EH (cell line): Measurements from ENCODE around the gene NFIC.
"Not testable (repeated sequence)": the region's sequence is repeated elsewhere in the genome, so short reads cannot be mapped to it uniquely, and the experiment has no call there.

Experiments used
- DNase-seq: peaks from one replicate; pipeline ENCODE4 v3.0.0-alpha.2; 2015; ENCODE audit warnings: low read depth

The NFIC gene

GRCh38 chr19:3398900-3399278, 32.5 kb downstream of the NFIC start:
- no peak for DNase-seq

DNA sequence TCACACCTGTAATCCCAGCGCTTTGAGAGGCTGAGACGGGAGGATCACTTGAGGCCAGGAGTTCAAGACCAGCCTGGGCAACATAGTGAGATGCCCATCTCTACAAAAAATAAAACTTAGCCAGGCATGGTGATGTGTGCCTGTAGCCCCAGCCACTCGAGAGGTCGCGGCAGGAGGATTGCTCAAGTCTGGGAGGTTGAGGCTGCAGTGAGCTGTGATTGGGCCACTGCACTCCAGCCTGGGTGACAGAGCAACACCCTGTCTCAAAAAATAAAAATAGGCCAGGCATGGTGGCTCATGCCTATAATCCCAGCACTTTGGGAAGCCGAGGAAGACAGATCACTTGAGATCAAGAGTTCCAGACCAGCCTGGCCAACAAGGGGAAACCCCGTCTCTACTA, 32.9 kb downstream of the NFIC start:
- DNase-seq: not testable (repeated sequence)

DNA sequence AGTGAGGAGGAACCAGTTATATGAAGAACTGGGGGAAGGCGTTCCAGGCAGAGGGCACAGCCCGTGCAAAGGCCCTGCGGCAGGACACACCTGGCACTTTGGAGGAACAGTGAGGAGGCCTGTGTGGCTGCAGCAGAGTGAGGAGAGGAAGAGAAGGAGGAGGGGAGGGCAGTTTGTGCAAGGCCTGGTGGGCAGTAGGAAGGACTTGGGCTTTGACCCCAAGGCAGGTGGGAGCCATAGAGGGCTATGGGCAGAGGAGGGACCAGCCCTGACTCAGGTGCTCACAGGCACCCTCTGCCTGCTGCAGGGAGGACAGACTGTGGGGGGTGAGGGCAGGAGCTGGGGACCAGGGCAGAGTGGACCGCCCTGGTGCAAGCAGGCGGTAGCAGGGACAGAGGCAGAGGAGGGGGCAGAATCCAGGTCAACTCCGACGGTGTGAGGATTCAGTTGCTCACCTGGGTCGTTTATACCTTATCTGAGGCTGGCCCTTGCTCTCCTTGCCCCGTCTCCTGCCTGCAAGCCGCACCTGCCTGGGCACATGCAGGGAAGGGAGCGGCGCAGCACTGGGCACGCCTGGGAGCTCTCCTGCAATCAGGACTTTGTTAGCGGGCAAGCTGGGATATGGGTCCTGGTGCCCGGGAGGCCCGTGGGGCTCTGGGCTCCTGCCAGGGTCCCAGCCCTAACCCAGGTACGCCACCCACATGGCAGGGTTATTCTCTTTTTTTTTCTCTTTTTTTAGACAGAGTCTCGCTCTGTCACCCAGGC, 34.8 kb downstream of the NFIC start:
- no peak for DNase-seq

DNA sequence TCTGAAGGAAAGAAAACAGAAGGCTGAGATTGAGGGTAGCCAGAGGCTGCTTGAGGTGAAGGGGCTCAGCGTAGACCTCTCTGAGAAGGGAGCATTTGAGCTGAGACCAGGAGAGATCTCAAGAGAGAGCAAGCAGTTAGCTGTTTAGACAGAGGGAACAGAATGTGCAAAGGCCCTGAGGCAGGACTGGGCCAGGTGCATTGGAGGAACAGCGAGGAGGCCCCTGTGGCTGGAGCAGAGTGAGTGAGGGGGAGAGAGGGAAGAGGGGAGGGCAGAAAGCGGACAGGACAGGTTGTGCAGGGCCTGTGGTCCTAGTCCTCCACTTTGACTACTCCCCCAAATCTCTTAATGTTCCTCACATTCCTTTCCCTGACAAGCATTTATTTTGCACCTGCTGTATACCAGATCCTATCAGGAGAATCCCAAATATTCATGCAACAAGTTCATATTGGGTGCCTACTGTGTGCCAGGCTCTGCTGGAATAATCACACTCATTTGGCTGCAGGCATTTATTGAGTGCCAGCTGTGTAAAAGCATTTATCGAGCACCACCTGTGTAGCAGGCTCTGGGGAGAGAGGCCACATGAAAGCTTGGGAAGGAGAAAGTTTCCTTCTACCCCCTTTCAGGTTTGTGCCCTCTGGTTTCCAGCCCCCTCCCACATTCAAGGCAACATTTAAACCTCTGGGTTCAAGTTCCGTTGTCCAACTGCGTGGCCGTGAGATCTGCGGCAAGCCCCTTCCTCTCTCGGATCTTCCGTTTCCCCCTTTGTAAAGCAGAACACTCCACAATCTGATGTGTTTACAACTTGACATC, 36.5 kb downstream of the NFIC start:
- DNase-seq: no peak

DNA sequence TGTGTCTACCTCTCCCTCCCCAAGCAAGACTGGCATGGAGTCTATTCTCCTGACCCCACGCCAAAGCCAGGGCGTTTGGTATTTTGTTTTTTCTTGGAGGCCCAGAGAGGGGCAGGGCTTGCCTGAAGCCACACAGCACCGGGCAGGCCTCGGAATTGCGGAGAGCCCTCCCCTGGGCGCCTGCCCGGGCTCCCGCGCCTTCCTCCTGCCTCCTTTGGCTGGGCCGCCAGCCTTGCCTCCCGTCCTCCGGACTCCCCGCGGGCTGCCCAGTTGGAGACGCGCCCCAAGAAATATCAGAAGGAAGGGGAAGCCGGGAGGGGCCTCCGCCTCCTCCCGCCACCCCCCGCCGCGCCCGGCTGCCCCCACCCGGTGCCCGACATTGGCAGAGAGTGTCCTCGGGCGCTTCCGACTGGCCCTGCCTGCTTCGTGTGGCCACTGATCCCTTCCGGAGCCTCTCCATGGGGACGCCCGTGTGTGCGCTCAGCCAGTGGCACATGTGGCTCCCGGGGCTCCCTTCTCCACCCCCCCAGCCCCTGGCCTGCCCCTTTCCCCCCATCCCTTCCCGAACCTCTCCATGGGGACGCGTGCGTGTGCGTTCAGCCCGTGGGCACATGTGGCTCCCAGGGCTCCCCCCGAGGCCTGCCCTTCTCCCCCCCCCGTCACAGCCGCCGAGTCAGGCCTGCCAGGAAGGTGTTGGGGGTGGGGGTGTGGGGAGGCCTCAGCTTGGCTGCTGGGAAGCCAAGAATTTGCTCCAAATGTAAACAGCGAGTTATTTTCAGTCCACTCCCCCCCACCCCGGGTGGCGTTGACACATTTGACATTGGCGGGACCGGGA, 37.3 kb downstream of the NFIC start:
- DNase-seq: peak; percentile 99

DNA sequence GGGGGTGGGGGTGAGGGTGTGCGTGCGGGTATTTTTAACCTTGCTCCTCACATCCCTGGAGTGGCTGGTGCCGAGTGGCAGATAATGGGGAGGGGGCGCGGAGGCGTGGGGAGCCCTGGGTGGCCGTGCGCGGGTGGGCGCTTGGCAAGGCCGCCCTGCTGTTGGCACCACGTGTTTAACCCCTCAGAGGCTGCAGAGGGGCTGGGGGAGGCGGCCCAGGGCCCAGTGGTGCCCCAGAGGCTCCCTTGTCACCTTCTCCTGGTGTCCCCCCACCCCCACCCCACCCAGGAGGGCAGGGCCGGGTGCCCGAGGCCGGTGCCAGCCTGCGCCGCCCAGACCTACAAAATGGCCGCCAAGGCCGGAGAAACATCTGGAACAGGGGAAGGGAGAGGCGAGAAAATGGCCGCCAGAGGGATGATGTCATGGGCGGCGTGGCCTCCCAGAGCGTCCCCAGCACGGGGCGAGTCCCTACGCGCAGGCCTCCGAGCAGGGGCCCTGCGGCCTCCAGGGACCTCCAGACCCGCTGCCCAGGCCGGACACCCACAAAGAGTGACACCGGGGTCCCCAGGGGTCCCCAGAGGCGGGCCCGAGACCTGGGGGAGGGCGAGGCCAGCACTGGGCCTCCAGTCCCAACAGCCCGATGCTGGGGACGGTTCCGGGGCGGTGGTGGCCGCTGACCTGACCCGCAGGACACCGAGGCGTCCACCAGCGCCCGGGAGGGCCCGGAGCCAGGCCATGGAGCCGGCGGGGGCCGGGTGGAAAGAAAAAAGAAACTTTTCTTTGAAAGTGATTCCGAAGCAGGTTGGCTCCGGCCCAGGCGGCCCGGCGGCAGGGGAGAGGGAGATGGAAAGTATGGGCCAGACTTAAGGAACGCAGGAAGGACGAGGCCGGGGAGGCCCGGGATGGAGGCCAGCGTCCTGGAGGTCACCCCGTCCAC, 38.2 kb downstream of the NFIC start:
- DNase-seq: peak; percentile 93

- DNase-seq: no peak
These were observed 38.9 kb downstream of the NFIC start for GRCh38 chr19:3405261-3405653.

DNA sequence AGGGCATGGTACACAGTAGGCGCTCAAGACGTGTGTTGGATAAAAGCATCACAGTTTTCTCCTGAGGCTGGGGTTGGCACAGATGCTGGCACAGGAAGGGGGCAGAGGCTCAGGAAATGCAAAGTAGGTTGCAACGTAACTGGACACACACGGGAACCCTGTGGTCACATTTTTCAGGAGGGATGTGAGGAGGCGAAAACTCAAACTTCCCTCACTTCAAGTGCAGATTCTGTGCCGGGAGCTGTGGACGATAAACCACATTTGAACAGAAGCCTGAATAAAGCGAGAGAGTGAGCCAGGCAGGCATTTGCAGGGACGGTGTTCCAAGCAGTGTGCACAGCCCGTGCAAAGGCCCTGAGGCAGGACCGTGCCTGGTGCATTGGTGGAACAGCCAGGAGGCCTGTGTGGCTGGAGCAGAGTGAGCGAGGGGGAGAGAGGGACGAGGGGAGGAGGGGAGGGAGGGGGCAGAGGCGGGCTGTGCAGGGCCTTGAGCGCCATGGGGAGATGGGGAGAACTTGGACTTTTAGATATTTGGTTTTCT, 40.3 kb downstream of the NFIC start:
- no peak for DNase-seq

DNA sequence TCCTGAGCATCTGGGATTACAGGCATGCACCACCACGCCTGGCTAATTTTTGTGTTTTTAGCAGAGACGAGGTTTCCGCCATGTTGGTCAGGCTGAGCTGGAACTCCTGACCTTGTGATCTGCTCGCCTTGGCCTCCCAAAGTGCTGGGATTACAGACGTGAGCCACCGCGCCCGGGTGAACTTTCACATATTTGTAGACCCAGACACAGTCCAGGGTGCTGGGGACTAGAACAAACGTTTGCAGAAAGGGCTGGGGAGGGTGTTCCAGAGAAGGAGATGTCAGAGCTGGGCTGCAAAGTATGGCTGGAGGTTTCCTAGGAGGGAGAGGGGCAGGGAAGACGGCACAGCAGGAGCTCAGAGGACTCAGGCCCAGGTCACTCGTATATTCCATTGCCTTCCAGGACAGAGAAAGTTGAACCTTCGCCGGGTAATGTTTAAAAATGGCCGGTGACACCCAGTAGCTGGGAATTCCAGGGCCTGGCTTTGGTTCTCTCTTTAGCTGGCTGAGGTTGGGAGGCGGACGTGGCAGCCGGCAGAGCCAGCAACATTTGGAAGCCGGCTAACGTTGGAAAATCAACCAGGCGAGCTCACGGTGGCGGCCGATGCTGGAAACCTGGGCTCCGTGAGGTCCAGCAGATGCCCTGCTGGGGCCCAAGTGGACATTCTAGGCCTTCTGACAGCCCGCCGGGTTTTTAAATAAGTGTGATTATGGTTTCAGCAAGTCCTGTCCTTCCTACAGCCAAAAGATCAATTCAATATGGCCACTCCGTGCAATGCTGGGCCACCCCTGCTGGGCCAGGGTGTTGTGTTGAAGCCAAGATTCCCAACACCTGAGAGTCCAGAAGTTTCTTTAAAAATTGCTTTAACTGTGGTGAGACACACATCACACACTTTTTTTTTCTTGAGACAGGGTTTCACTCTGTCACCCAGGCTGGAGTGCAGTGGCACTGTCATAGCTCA, 41.5 kb downstream of the NFIC start:
- DNase-seq: no peak

GRCh38 chr19:3408996-3409345, 42.6 kb downstream of the NFIC start:
- DNase-seq: no peak

DNA sequence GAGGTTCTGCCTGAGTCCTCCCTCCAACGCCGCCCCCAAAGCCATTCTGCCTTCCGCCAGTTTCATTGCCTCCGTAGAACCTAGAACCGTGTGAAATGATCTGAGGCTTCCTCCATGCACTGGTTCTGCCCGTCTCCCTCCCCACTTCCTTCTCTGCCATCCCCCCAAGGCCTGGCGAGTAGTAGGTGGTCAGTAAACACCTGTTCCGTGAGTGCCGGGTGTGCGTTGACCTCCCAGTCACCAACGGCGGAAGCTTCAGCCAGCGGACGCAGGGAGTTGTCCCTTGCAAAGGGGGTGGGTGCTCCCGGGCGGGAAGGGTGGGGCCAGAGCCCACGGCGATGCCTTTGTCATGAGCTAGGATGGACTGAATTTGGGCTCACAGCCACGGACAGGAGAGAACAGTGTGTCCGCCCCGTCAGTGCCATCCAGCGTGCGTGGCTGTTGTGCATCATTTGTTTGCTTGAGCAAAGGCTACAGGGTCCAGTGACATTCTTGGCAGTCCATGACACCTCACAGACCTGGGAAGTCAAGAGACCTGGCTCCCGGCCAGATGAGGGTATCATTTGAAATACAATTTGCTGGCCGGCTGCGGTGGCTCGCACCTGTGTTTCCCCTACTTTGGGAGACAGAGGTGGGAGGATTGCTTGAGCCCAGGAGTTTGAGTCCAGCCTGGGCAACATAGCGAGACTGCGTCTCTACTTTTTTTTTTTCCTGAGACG, 43.1 kb downstream of the NFIC start:
- DNase-seq: no peak

DNA sequence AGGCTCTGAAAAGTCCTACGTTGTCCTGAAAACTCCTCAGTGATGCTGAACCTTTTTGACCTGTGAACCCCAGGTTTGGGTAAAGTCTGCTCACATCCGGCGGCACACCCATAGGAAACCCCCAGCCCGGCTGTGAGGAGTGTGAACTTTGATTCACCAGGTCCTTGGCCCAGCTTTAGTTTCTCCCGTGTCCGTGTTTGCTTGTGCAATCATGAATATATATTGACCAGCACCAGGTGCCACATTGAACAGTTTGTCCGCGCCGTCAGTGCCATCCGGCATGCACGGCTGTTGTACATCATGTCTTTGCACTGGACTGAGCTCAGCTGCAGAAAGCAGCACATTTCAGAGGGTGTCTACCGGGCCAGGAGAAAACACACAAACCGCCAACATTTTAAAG, 45.3 kb downstream of the NFIC start:
- no peak for DNase-seq

GRCh38 chr19:3412066-3412465, 45.7 kb downstream of the NFIC start:
- DNase-seq: no peak

- DNase-seq: peak; percentile 25
These were observed 47.5 kb downstream of the NFIC start for GRCh38 chr19:3413796-3414327.

GRCh38 chr19:3415695-3416094, 49.3 kb downstream of the NFIC start:
- DNase-seq: no peak

- no peak for DNase-seq
These were observed 53.9 kb downstream of the NFIC start for GRCh38 chr19:3420244-3420755.

- no peak for DNase-seq
These were observed 54.7 kb downstream of the NFIC start for GRCh38 chr19:3420909-3421619.

DNA sequence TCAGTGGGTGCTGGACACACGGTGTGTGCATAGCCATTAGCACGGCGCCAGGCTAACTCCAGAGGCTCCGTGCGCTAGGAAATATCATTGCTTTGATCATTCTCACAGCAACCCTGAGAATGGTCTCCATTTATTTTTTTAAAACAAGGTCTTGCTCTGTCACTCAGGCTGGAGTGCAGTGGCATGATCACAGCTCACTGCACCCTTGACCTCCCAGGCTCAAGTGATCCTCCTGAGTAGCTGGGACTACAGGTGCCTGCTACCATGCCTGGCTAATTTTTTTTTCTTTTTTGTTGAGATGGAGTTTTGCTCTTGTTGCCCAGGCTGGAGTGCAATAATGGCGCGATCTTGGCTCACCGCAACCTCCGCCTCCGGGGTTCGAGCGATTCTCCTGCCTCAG, 55.3 kb downstream of the NFIC start:
- not testable (repeated sequence) for DNase-seq
